ENCODE results near the gene TRIM62. TPM values are rescaled to one million over a fixed set of nuclear protein-coding genes. Genes with fewer than 3 reads are reported as not detected.
"Not testable (repeated sequence)": the region's sequence is repeated elsewhere in the genome, so short reads cannot be mapped to it uniquely, and the experiment has no call there.

The TRIM62 gene
- total RNA-seq, 1 donor from 2014 or later: 6.5 TPM

DNA sequence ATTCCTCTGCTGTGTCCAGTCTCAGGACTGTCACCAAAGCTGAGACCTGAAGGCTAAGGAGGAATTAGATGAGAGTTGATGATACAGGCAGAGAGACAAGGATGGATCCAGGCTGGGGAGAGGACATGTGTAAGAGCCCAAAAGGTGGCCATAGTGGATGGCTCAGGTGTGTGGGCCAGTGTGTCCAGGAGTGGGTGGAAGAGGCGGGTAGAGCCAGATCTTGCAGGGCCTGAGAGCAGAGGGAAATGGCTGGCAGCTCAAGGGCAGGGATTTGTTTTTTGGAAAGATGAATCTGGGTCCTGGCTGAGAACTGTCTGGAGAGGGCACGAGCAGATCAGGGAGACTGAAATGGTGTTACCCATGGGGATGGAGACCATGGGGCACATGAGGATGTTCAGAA lies 62.8 kb downstream of the TRIM62 start:
- intact Hi-C loops (cut with DNase I): no loop called here
- DNase-seq (no peak), ATAC-seq (no peak)
- Histone ChIP-seq H3K4me1 (no peaks in the 10 kb centered on the region), H3K27ac (no peak overlapping the region), H3K4me3 (no peak overlapping the region), H3K27me3 (ENCODE audit: low read depth) (no peaks in the 10 kb centered on the region), H3K9me3 (no peaks in the 10 kb centered on the region), H3K36me3 (no peaks in the 10 kb centered on the region)
- TF ChIP-seq, protein P1, sequence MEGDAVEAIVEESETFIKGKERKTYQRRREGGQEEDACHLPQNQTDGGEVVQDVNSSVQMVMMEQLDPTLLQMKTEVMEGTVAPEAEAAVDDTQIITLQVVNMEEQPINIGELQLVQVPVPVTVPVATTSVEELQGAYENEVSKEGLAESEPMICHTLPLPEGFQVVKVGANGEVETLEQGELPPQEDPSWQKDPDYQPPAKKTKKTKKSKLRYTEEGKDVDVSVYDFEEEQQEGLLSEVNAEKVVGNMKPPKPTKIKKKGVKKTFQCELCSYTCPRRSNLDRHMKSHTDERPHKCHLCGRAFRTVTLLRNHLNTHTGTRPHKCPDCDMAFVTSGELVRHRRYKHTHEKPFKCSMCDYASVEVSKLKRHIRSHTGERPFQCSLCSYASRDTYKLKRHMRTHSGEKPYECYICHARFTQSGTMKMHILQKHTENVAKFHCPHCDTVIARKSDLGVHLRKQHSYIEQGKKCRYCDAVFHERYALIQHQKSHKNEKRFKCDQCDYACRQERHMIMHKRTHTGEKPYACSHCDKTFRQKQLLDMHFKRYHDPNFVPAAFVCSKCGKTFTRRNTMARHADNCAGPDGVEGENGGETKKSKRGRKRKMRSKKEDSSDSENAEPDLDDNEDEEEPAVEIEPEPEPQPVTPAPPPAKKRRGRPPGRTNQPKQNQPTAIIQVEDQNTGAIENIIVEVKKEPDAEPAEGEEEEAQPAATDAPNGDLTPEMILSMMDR (IDR thresholded peaks at IDR 0.05): no peak

DNA sequence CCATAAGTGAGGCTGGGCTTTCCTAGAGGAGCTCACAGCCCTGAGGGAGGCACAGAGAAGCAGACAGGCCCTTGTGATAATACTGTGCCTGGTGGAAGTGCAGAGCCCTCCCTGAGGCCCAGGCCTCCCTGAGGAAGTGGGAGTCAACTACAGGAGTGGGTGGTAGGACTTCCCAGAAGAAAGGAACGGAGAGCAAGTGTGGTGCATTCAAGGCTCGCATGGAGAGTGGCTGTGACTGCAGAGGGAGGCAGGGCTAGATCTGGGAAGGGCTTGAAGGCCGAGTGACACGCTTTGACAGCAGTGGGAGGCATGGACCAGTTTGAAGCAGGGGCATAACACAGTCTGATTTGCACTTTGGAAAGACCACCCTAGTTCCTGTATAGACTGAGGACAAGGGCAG lies 63.6 kb downstream of the TRIM62 start:
- Histone ChIP-seq H3K36me3 (no peaks in the 10 kb centered on the region), H3K27me3 (ENCODE audit: low read depth) (no peaks in the 10 kb centered on the region), H3K4me3 (no peak overlapping the region), H3K4me1 (no peaks in the 10 kb centered on the region), H3K27ac (no peak overlapping the region), H3K9me3 (no peaks in the 10 kb centered on the region)
- TF ChIP-seq, protein P1 (IDR thresholded peaks at IDR 0.05): no peak
- intact Hi-C loops (cut with DNase I): no loop called here
- no peak for DNase-seq
- no peak for ATAC-seq

GRCh38 chr1:33117440-33118085 lies 64.3 kb downstream of the TRIM62 start:
- ATAC-seq: no peak
- H3K27me3 ChIP-seq (ENCODE audit: low read depth): no peaks in the 10 kb centered on the region
- H3K27ac ChIP-seq: no peak overlapping the region
- TF ChIP-seq, protein P1 (IDR thresholded peaks at IDR 0.05): no peak
- no peaks in the 10 kb centered on the region for H3K9me3 ChIP-seq
- no peak overlapping the region for H3K4me3 ChIP-seq
- no peaks in the 10 kb centered on the region for H3K4me1 ChIP-seq
- DNase-seq: no peak
- H3K36me3 ChIP-seq: no peaks in the 10 kb centered on the region
- intact Hi-C loops (cut with DNase I): no loop called here

- ATAC-seq (no peak), DNase-seq (no peak)
- no peaks in the 10 kb centered on the region for H3K36me3 ChIP-seq
- H3K4me1 ChIP-seq: no peaks in the 10 kb centered on the region
- H3K27me3 ChIP-seq (ENCODE audit: low read depth): no peaks in the 10 kb centered on the region
- no peak overlapping the region for H3K4me3 ChIP-seq
- H3K27ac ChIP-seq: no peak overlapping the region
- no peaks in the 10 kb centered on the region for H3K9me3 ChIP-seq
- TF ChIP-seq, protein P1 (IDR thresholded peaks at IDR 0.05): no peak
- intact Hi-C loops (cut with DNase I): no loop called here
Observed at GRCh38 chr1:33111965-33112364, 69.9 kb downstream of the TRIM62 start.

GRCh38 chr1:33110477-33110876 lies 71.4 kb downstream of the TRIM62 start:
- Histone ChIP-seq H3K27me3 (ENCODE audit: low read depth) (no peaks in the 10 kb centered on the region), H3K9me3 (no peaks in the 10 kb centered on the region), H3K4me3 (no peak overlapping the region), H3K27ac (no peak overlapping the region), H3K4me1 (no peaks in the 10 kb centered on the region), H3K36me3 (no peaks in the 10 kb centered on the region)
- no peak for ATAC-seq
- TF ChIP-seq, protein P1 (IDR thresholded peaks at IDR 0.05): no peak
- DNase-seq: no peak
- intact Hi-C loops (cut with DNase I): no loop called here

DNA sequence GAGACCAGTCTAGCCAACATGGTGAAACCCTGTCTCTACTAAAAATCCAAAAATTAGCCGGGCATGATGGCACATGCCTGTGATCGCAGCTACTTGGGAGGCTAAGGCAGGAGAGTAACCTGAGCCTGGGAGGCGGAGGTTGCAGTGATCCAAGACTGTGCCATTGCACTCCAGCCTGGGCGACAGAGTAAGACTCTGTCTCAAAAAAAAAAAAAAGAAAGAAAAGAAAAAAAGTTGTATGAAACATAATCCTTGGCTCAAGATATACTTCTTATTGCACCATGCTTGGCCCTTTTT lies 81.8 kb downstream of the TRIM62 start:
- intact Hi-C loops (cut with DNase I); H3K9me3 ChIP-seq; H3K27ac ChIP-seq; ATAC-seq; H3K27me3 ChIP-seq (ENCODE audit: low read depth); H3K4me3 ChIP-seq; H3K36me3 ChIP-seq; DNase-seq: not testable (repeated sequence)
- peaks cover 17% of the 10 kb centered on the region for H3K4me1 ChIP-seq

Data from lower lobe of right lung (tissue), 2 donors.